GM23248 (cell line): ENCODE measurements around the gene SPTLC2.

Experiments
- EZH2 ChIP-seq: fragments of 200-600 bp; sonication (generic); IDR thresholded peaks from 2 replicates; pipeline ENCODE4 v1.6.1; 2018; ENCODE audit warnings: antibody characterized with exemption, mild to moderate bottlenecking; ENCODE audit not compliant: insufficient read depth, poor library complexity, severe bottlenecking
- EZH2phosphoT487 ChIP-seq: fragments of 200-600 bp; sonication (generic); IDR thresholded peaks from 2 replicates; pipeline ENCODE4 v1.6.1; 2018; ENCODE audit warnings: antibody characterized with exemption, moderate library complexity, mild to moderate bottlenecking, low read depth; ENCODE audit not compliant: insufficient read depth

DNA sequence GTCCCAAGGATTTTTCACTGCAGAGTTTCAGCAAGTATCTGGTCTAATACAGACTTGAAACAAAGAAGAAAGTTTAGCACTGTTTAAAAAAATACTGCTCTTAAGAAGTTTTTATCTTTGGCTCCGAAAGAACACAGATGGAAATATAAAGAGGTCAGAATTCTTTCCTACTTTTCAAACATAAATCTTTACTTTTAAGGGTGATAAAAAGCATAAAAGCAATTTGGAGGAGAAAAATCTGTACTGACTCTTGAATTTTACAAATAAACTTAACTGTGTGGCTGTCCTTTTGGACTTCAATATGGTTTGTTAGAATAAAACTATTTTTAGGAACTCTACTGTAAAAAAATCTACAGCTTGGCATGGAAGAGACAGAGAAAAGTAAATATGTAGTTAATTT lies 90.2 kb downstream of the SPTLC2 start:
- TF ChIP-seq EZH2 (no peak), EZH2phosphoT487 (no peak)
